Measurements from ENCODE around the gene FMNL2.
A peak's percentile ranks its signal among the peaks of the same experiment; 100 is the strongest.

FMNL2 gene

GRCh38 chr2:152406119-152406835 is 71.3 kb downstream of the FMNL2 start:
- DNase-seq = no peak

- no peak for DNase-seq
Measured at GRCh38 chr2:152406836-152407161, 71.8 kb downstream of the FMNL2 start.

- peak; percentile 14 for DNase-seq
Measured at GRCh38 chr2:152407204-152407721, 72.3 kb downstream of the FMNL2 start.

GRCh38 chr2:152407806-152408205 is 72.8 kb downstream of the FMNL2 start:
- no peak for DNase-seq

- no peak for DNase-seq
Measured at GRCh38 chr2:152408254-152408653, 73.3 kb downstream of the FMNL2 start.

GRCh38 chr2:152409386-152410164 is 74.6 kb downstream of the FMNL2 start:
- DNase-seq = no peak

- DNase-seq = no peak
Measured at GRCh38 chr2:152410165-152410597, 75.2 kb downstream of the FMNL2 start.

- DNase-seq = no peak
Measured at GRCh38 chr2:152411154-152411553, 76.2 kb downstream of the FMNL2 start.

GRCh38 chr2:152413228-152414030 is 78.5 kb downstream of the FMNL2 start:
- DNase-seq = no peak

GRCh38 chr2:152415231-152415642 is 80.3 kb downstream of the FMNL2 start:
- DNase-seq = peak; percentile 20

GRCh38 chr2:152415796-152416195 is 80.8 kb downstream of the FMNL2 start:
- no peak for DNase-seq

GRCh38 chr2:152418688-152419087 is 83.7 kb downstream of the FMNL2 start:
- DNase-seq = no peak

GRCh38 chr2:152419944-152420343 is 85.0 kb downstream of the FMNL2 start:
- no peak for DNase-seq

GRCh38 chr2:152420363-152420762 is 85.4 kb downstream of the FMNL2 start:
- DNase-seq = no peak

GRCh38 chr2:152420936-152421335 is 86.0 kb downstream of the FMNL2 start:
- DNase-seq = no peak

- DNase-seq = no peak
Measured at GRCh38 chr2:152421521-152422370, 86.8 kb downstream of the FMNL2 start.

GRCh38 chr2:152423684-152424083 is 88.7 kb downstream of the FMNL2 start:
- DNase-seq = no peak

GRCh38 chr2:152425765-152426727 is 91.1 kb downstream of the FMNL2 start:
- DNase-seq = no peak

GRCh38 chr2:152426801-152427200 is 91.8 kb downstream of the FMNL2 start:
- no peak for DNase-seq

- no peak for DNase-seq
Measured at GRCh38 chr2:152427902-152428301, 92.9 kb downstream of the FMNL2 start.

Measured in activated naive CD4-positive, alpha-beta T cell treated with Interleukin-2 at 50 U/mL for 16 hours (primary cell).